ENCODE measurements around the gene ABLIM2. TPM values are rescaled to one million over a fixed set of nuclear protein-coding genes. Genes with fewer than 3 reads are reported as not detected.

ABLIM2 gene
- total RNA-seq, 1 donor from 2014 or later = 5.0 TPM

- DNase-seq = no peak
These were observed 157.7 kb downstream of the ABLIM2 start for GRCh38 chr4:8000721-8001491.

GRCh38 chr4:8000247-8000646 is 158.4 kb downstream of the ABLIM2 start:
- no peak for DNase-seq

- no peak for DNase-seq
These were observed 158.9 kb downstream of the ABLIM2 start for GRCh38 chr4:7999695-8000094.

GRCh38 chr4:7999279-7999678 is 159.3 kb downstream of the ABLIM2 start:
- DNase-seq = no peak

- DNase-seq = no peak
These were observed 160.2 kb downstream of the ABLIM2 start for GRCh38 chr4:7998447-7998846.

- no peak for DNase-seq
These were observed 162.7 kb downstream of the ABLIM2 start for GRCh38 chr4:7995866-7996265.

GRCh38 chr4:7995135-7995534 is 163.5 kb downstream of the ABLIM2 start:
- no peak for DNase-seq

- DNase-seq = no peak
These were observed 164.9 kb downstream of the ABLIM2 start for GRCh38 chr4:7993671-7994070.

GRCh38 chr4:7992846-7993245 is 165.8 kb downstream of the ABLIM2 start:
- no peak for DNase-seq

- DNase-seq = no peak
These were observed 167.7 kb downstream of the ABLIM2 start for GRCh38 chr4:7990807-7991459.

GRCh38 chr4:7989654-7990053 is 169.0 kb downstream of the ABLIM2 start:
- no peak for DNase-seq

- no peak for DNase-seq
These were observed 170.2 kb downstream of the ABLIM2 start for GRCh38 chr4:7988437-7988836.

GRCh38 chr4:7987148-7987989 is 171.2 kb downstream of the ABLIM2 start:
- DNase-seq = peak; percentile 43

- no peak for DNase-seq
These were observed 172.6 kb downstream of the ABLIM2 start for GRCh38 chr4:7985891-7986441.

- no peak for DNase-seq
These were observed 173.5 kb downstream of the ABLIM2 start for GRCh38 chr4:7985072-7985471.

- DNase-seq = no peak
These were observed 174.2 kb downstream of the ABLIM2 start for GRCh38 chr4:7984286-7984925.

GRCh38 chr4:7983296-7983695 is 175.3 kb downstream of the ABLIM2 start:
- DNase-seq = no peak

GRCh38 chr4:7981738-7982394 is 176.7 kb downstream of the ABLIM2 start:
- DNase-seq = no peak

- DNase-seq = no peak
These were observed 178.6 kb downstream of the ABLIM2 start for GRCh38 chr4:7980036-7980435.

- no peak for DNase-seq
These were observed 179.0 kb downstream of the ABLIM2 start for GRCh38 chr4:7979652-7979968.

- no peak for DNase-seq
These were observed 179.5 kb downstream of the ABLIM2 start for GRCh38 chr4:7978907-7979651.
